ENCODE data around the gene PLD3.

- TF ChIP-seq CTCF (IDR thresholded peaks at IDR 0.05): no peak
- no peak for TF ChIP-seq POLR2A (IDR thresholded peaks at IDR 0.05)
These were observed 44.2 kb upstream of the PLD3 start for GRCh38 chr19:40304306-40304705.

Measured in uterus (tissue), 2 donors.